Measurements from ENCODE around the gene PPL.

Gene PPL

GRCh38 chr16:4917117-4917516, 19.8 kb downstream of the PPL start:
- in situ Hi-C loops (cut with MboI; ENCODE audit: low sequenced_read_pairs, unreplicated experiment), result no loop called here
- TF ChIP-seq CTCF (IDR thresholded peaks at IDR 0.05; ENCODE audit: borderline replicate concordance, control extremely low read depth, extremely low read depth, insufficient read depth, missing control alignments), result no peak
- DNase-seq (ENCODE audit: low spot score), result no peak

GRCh38 chr16:4915226-4915761, 21.7 kb downstream of the PPL start:
- in situ Hi-C loops (cut with MboI; ENCODE audit: low sequenced_read_pairs, unreplicated experiment), result no loop called here
- DNase-seq (ENCODE audit: low spot score), result no peak
- no peak for TF ChIP-seq CTCF (IDR thresholded peaks at IDR 0.05; ENCODE audit: borderline replicate concordance, control extremely low read depth, extremely low read depth, insufficient read depth, missing control alignments)

GRCh38 chr16:4914528-4915225, 22.3 kb downstream of the PPL start:
- TF ChIP-seq CTCF (IDR thresholded peaks at IDR 0.05; ENCODE audit: borderline replicate concordance, control extremely low read depth, extremely low read depth, insufficient read depth, missing control alignments), result no peak
- in situ Hi-C loops (cut with MboI; ENCODE audit: low sequenced_read_pairs, unreplicated experiment), result no loop called here
- DNase-seq (ENCODE audit: low spot score), result no peak

- in situ Hi-C loops (cut with MboI; ENCODE audit: low sequenced_read_pairs, unreplicated experiment), result no loop called here
- TF ChIP-seq CTCF (IDR thresholded peaks at IDR 0.05; ENCODE audit: borderline replicate concordance, control extremely low read depth, extremely low read depth, insufficient read depth, missing control alignments), result no peak
- DNase-seq (ENCODE audit: low spot score), result no peak
These were observed 23.0 kb downstream of the PPL start for GRCh38 chr16:4913774-4914525.

- DNase-seq (ENCODE audit: low spot score), result no peak
- in situ Hi-C loops (cut with MboI; ENCODE audit: low sequenced_read_pairs, unreplicated experiment), result no loop called here
- no peak for TF ChIP-seq CTCF (IDR thresholded peaks at IDR 0.05; ENCODE audit: borderline replicate concordance, control extremely low read depth, extremely low read depth, insufficient read depth, missing control alignments)
These were observed 23.7 kb downstream of the PPL start for GRCh38 chr16:4913130-4913773.

- no peak for DNase-seq (ENCODE audit: low spot score)
- in situ Hi-C loops (cut with MboI; ENCODE audit: low sequenced_read_pairs, unreplicated experiment), result no loop called here
- TF ChIP-seq CTCF (IDR thresholded peaks at IDR 0.05; ENCODE audit: borderline replicate concordance, control extremely low read depth, extremely low read depth, insufficient read depth, missing control alignments), result no peak
These were observed 25.0 kb downstream of the PPL start for GRCh38 chr16:4911970-4912386.

All from GM13976 (cell line).